Measurements from ENCODE around the gene AKAP7.

The AKAP7 gene

DNA sequence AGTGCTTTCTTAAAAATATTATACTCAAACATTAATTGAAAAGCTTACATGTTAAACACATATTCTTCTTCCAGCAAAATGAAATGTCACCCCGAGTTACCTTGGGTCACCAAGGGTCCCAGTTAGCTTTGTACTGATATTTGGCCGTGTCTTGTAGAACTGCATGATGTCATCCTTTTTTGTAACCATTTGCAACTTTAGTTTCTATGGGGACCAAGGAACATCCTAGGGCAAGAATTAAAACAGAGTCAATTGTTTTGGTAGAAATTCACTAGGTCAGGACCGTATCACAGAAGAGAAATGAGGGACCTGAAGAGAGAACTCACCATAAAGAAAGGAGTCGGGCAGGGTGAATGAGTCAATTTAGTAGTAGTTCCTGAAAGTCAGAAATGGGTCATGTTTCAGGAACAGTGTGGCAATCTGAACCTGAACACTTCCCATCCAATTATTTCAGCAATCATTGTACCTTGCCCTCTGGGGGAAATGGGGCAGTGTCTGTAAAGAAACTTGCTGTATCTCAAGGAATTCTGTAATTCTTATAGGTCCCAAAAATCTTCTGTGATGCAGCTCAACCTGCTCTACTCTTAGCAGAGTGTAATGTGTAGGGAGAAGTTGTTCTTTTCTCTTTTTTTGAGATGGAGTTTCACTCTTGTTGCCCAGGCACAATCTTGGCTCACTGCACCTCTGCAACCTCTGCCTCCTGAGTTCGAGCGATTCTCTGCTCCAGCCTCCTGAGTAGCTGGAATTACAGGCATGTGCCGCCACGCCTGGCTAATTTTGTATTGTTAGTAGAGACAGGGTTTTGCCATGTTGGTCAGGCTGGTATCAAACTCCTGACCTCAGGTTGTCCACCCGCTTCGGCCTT is 5.3 kb upstream of the AKAP7 start:
- peaks cover 7% of the 10 kb centered on the region for H3K4me1 Mint-ChIP-seq
- TF ChIP-seq, protein P1, sequence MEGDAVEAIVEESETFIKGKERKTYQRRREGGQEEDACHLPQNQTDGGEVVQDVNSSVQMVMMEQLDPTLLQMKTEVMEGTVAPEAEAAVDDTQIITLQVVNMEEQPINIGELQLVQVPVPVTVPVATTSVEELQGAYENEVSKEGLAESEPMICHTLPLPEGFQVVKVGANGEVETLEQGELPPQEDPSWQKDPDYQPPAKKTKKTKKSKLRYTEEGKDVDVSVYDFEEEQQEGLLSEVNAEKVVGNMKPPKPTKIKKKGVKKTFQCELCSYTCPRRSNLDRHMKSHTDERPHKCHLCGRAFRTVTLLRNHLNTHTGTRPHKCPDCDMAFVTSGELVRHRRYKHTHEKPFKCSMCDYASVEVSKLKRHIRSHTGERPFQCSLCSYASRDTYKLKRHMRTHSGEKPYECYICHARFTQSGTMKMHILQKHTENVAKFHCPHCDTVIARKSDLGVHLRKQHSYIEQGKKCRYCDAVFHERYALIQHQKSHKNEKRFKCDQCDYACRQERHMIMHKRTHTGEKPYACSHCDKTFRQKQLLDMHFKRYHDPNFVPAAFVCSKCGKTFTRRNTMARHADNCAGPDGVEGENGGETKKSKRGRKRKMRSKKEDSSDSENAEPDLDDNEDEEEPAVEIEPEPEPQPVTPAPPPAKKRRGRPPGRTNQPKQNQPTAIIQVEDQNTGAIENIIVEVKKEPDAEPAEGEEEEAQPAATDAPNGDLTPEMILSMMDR (IDR thresholded peaks at IDR 0.05; ENCODE audit: unreplicated experiment in 3 of 3), result no peak
- no peaks in the 10 kb centered on the region for H3K36me3 Mint-ChIP-seq (ENCODE audit: low read depth)
- H3K27ac Mint-ChIP-seq, result peak overlapping the region in 2 of 3 experiments; percentile 61 to 66
- peaks cover 3% of the 10 kb centered on the region for H3K27me3 Mint-ChIP-seq (ENCODE audit: low read depth)
- no peaks in the 10 kb centered on the region for H3K9me3 Mint-ChIP-seq
- H3K4me3 Mint-ChIP-seq, result no peak overlapping the region

- peaks cover 9% of the 10 kb centered on the region for H3K4me1 Mint-ChIP-seq
- TF ChIP-seq, protein P1 (IDR thresholded peaks at IDR 0.05; ENCODE audit: unreplicated experiment in 3 of 3), result no peak
- H3K27ac Mint-ChIP-seq, result peak overlapping the region in 2 of 3 experiments; percentile 61 to 66
These were observed 4.7 kb upstream of the AKAP7 start for GRCh38 chr6:131130554-131130940.

GRCh38 chr6:131132360-131132759 is 2.9 kb upstream of the AKAP7 start:
- Mint-ChIP-seq H3K27me3 (ENCODE audit: low read depth) (peaks cover 3% of the 10 kb centered on the region), H3K36me3 (ENCODE audit: low read depth) (no peaks in the 10 kb centered on the region), H3K4me3 (peak overlapping the region in 1 of 3 experiments; percentile 4), H3K27ac (no peak overlapping the region), H3K4me1 (peaks cover 19% of the 10 kb centered on the region), H3K9me3 (no peaks in the 10 kb centered on the region)
- TF ChIP-seq, protein P1 (IDR thresholded peaks at IDR 0.05; ENCODE audit: unreplicated experiment in 3 of 3), result no peak

More at GRCh38 chr6:131130554-131130940, 4.7 kb upstream of the AKAP7 start:
- no peaks in the 10 kb centered on the region for H3K36me3 Mint-ChIP-seq (ENCODE audit: low read depth)
- no peak overlapping the region for H3K4me3 Mint-ChIP-seq
- no peaks in the 10 kb centered on the region for H3K9me3 Mint-ChIP-seq
- H3K27me3 Mint-ChIP-seq (ENCODE audit: low read depth), result peaks cover 3% of the 10 kb centered on the region

DNA sequence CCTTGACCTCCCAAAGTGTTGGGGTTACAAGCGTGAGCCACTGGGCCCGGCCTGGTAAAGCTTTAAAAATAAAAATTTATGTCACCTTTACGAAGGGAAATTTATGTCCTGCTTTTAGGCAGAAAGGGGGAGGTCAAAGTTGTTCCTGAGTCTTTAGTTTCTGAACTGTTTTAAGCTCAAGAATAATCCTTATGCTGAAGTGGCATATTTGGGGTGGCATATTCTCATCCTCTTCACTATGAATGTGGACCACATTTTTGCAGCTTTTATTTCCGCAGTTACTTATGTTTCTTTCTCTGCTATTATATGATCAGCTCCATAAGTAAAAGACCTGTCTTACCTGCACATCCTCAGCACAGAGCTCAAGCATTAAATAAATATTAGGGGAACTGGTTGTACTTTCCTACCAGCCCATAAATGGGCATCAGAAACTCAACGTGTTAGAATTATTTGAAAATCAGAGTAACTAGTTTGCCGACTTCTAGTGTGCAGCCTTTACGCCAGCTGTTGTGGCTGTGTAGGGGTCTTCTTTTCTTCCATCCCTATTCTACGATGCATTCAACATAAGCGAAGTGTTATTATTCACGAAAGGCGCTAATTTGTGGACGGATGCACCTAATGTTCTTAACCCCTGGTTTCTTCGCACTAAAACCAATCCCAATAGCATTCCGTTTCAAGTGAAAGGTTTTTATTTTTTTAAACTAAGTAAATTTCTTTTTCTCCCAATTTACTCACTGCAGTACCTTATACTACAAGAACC is 867 bp upstream of the AKAP7 start:
- peaks cover 3% of the 10 kb centered on the region for H3K27me3 Mint-ChIP-seq (ENCODE audit: low read depth)
- H3K9me3 Mint-ChIP-seq, result no peaks in the 10 kb centered on the region
- peak overlapping the region; percentile 86 to 97 (median 93) for H3K4me3 Mint-ChIP-seq
- H3K36me3 Mint-ChIP-seq (ENCODE audit: low read depth), result peaks cover 5% of the 10 kb centered on the region
- H3K4me1 Mint-ChIP-seq, result peaks cover 19% of the 10 kb centered on the region
- TF ChIP-seq, protein P1 (IDR thresholded peaks at IDR 0.05; ENCODE audit: unreplicated experiment in 3 of 3), result no peak
- peak overlapping the region; percentile 96 to 99 (median 97) for H3K27ac Mint-ChIP-seq

DNA sequence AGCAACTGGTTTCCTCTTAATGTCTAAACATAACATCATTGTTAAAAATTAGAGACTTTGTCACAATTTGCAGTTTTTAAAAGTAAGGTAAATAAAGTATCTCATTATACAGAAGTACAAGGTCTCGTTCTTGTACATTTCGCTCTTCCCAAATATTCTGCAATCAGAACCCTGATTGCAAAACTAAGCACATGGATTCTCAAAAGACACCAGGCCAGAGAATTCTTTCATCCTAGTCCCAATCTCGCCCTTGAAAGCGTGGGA is 355 bp upstream of the AKAP7 start:
- H3K27me3 Mint-ChIP-seq (ENCODE audit: low read depth), result peaks cover 3% of the 10 kb centered on the region
- H3K36me3 Mint-ChIP-seq (ENCODE audit: low read depth), result peaks cover 5% of the 10 kb centered on the region
- TF ChIP-seq, protein P1 (IDR thresholded peaks at IDR 0.05; ENCODE audit: unreplicated experiment in 3 of 3), result no peak
- peaks cover 23% of the 10 kb centered on the region for H3K4me1 Mint-ChIP-seq
- H3K4me3 Mint-ChIP-seq, result peak overlapping the region; percentile 86 to 97 (median 93)
- peak overlapping the region; percentile 96 to 99 (median 97) for H3K27ac Mint-ChIP-seq
- no peaks in the 10 kb centered on the region for H3K9me3 Mint-ChIP-seq

Data from nephron (organoid).